Smooth muscle cell (in vitro differentiated cells): ENCODE results near the gene GLS. TPM values are rescaled to one million over a fixed set of nuclear protein-coding genes. Genes with fewer than 3 reads are reported as not detected.

Source experiments
- DNase-seq: peaks from one replicate; lab custom pipeline; 2025; ENCODE audit not compliant: unreplicated experiment; lab: John Stamatoyannopoulos, UW
- H2AFZ ChIP-seq: fragments of 200-600 bp; sonication (generic); 2 replicates; pipeline ENCODE4 v1.6.0; 2016; ENCODE audit warnings: antibody characterized with exemption, low read depth, mild to moderate bottlenecking
- H3F3A ChIP-seq: fragments of 200-600 bp; sonication (generic); 2 replicates; pipeline ENCODE4 v1.6.0; 2017; ENCODE audit warnings: antibody characterized with exemption, low read depth
- H3K27ac ChIP-seq: fragments of 200-600 bp; sonication (generic); 2 replicates; pipeline ENCODE4 v1.5.1; 2016; ENCODE audit warnings: low read depth, mild to moderate bottlenecking
- H3K27me3 ChIP-seq: fragments of 200-600 bp; sonication (generic); 2 replicates; pipeline ENCODE4 v1.6.1; 2016; ENCODE audit warnings: low read depth, mild to moderate bottlenecking
- H3K36me3 ChIP-seq: fragments of 200-600 bp; sonication (generic); 2 replicates; pipeline ENCODE4 v1.5.1; 2016; ENCODE audit warnings: low read depth
- H3K4me1 ChIP-seq: fragments of 200-600 bp; sonication (generic); 2 replicates; pipeline ENCODE4 v1.5.1; 2016; ENCODE audit warnings: low read depth
- H3K4me2 ChIP-seq: fragments of 200-600 bp; sonication (generic); 2 replicates; pipeline ENCODE4 v1.6.0; 2016; ENCODE audit warnings: mild to moderate bottlenecking
- H3K4me3 ChIP-seq: fragments of 200-600 bp; sonication (generic); 2 replicates; pipeline ENCODE4 v1.5.1; 2016; ENCODE audit warnings: mild to moderate bottlenecking
- H3K79me2 ChIP-seq: fragments of 200-600 bp; sonication (generic); 2 replicates; pipeline ENCODE4 v1.6.0; 2016; ENCODE audit warnings: low read depth, mild to moderate bottlenecking
- H3K9ac ChIP-seq: fragments of 200-600 bp; sonication (generic); 2 replicates; pipeline ENCODE4 v1.6.0; 2016; ENCODE audit warnings: low read depth
- H3K9me3 ChIP-seq: fragments of 200-600 bp; sonication (generic); replicated peaks from 2 replicates; pipeline ENCODE4 v1.5.1; 2016; ENCODE audit warnings: low read depth
- H4K20me1 ChIP-seq: fragments of 200-600 bp; sonication (generic); 2 replicates; pipeline ENCODE4 v1.6.0; 2016; ENCODE audit warnings: low read depth
- CTCF ChIP-seq: fragments of 200-600 bp; sonication (generic); IDR thresholded peaks from 2 replicates; pipeline ENCODE4 v1.5.1; 2017; ENCODE audit warnings: borderline replicate concordance, mild to moderate bottlenecking, antibody characterized with exemption; ENCODE audit not compliant: insufficient read depth, poor library complexity, severe bottlenecking
- WGBS: methylation state at CpG from one replicate; pipeline ENCODE4 v1.1.7; 2016; ENCODE audit warnings: low lambda C conversion rate; 5-methylcytosine and 5-hydroxymethylcytosine counted together
- polyA plus RNA-seq: library from polyadenylated mRNA; unstranded; fragments of >200 nt; fragmentation: Nextera tagmentation; extraction: Ambion mirVana; gene quantifications from 2 replicates; pipeline ENCODE4 v1.2.1, GENCODE V29; 2016
- total RNA-seq: library from RNA; depleted of rRNA; stranded (reverse); fragments of >200 nt; gene quantifications from 2 replicates; pipeline ENCODE4 v1.2.3, GENCODE V29; 2014

Gene GLS
- total and polyA plus RNA-seq, 2 experiments from 2014 or later = 76.2 to 454 TPM

DNA sequence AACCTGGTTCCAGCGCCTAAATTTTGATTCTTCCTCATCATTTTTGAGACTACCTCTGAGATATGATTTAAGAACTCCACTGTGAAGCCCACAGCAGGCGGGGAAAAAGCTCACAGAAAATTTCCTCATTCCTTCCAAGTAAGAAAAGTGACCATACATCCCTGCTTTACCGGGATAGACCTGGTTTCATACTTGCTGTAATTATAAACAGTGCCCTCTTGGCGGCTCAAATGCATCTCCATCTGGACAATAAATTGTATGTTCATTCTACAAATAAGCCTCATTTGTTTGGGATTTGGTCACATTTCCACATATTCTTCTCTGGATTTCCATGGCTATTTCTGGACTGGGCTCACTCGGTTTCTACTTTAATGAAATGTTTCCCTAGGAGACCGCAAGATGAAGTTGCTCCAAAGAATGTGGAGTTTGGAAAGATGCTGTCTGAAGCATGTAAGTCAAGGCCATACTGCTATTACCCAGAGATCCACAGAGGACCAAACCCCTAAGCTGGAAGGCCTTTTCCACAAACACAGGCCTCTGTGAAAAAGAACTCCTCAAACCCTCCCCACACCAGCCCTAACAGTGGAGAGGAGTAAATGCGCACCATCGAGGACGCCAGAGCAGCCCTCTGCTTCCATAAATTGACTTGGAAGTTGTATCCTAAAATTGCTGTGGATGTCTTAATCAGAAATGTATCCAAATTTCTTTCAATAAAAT is 119.5 kb downstream of the GLS start:
- Histone ChIP-seq H3K4me2 (no peak overlapping the region), H4K20me1 (no peaks in the 10 kb centered on the region), H3K9me3 (no peaks in the 10 kb centered on the region), H3K36me3 (peaks cover 53% of the 10 kb centered on the region), H3K9ac (no peak overlapping the region), H3K27me3 (no peaks in the 10 kb centered on the region), H3K4me1 (no peaks in the 10 kb centered on the region), H3K79me2 (no peaks in the 10 kb centered on the region), H3F3A (no peaks in the 10 kb centered on the region), H3K27ac (no peak overlapping the region), H3K4me3 (no peak overlapping the region), H2AFZ (no peak overlapping the region)
- no peak for DNase-seq
- WGBS = 95% methylated on average over 9 of the region's 9 CpGs
- TF ChIP-seq CTCF = no peak

DNA sequence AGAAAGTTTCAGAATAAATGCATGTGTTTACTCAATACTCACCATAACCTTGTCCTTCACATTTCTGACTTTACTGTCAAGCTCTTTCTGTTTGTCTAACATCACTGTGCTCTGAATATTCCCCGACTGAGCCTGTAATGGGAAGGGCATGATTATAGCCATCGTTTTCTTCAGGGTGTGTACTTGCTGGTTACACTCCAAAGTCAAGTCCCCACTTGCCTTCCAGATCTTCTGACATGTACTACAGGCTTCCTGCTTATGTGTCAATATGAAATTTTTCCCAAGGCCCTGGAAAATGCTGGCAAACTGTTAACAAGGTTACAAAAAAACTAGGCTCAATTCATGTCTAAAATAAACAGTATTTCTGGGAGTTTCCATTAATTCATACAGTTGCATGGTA is 120.4 kb downstream of the GLS start:
- Histone ChIP-seq H3K9ac (no peak overlapping the region), H3K4me3 (no peak overlapping the region), H3F3A (no peaks in the 10 kb centered on the region), H3K9me3 (no peaks in the 10 kb centered on the region), H3K79me2 (no peaks in the 10 kb centered on the region), H2AFZ (no peak overlapping the region), H3K4me2 (no peak overlapping the region), H3K4me1 (no peaks in the 10 kb centered on the region), H4K20me1 (no peaks in the 10 kb centered on the region), H3K27me3 (no peaks in the 10 kb centered on the region), H3K27ac (peak overlapping the region; percentile 2), H3K36me3 (peaks cover 55% of the 10 kb centered on the region)
- WGBS = 68% methylated on average over 2 of the region's 2 CpGs
- TF ChIP-seq CTCF = no peak
- no peak for DNase-seq

DNA sequence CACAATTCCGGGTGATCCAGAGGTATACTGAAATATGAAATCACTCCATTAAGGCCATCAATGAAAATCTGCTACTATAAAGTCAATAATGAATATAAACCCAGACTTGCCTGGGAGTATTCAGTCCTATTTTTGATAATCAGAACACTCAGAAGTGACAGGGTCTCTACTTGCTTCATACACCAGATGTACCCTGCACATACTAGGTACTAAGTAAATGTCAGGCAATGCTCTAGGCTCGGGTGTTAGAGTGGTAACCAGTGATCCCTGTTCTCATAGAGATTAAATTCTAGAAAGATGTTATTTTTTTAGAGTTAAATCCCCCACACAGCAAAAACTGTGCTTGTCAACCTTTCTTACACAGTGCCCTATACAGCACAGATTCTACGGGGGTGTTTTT is 121.0 kb downstream of the GLS start:
- Histone ChIP-seq H3K4me1 (no peaks in the 10 kb centered on the region), H3F3A (no peaks in the 10 kb centered on the region), H3K4me2 (no peak overlapping the region), H2AFZ (no peak overlapping the region), H4K20me1 (no peaks in the 10 kb centered on the region), H3K27ac (peak overlapping the region; percentile 2), H3K4me3 (no peak overlapping the region), H3K79me2 (no peaks in the 10 kb centered on the region), H3K36me3 (peaks cover 57% of the 10 kb centered on the region), H3K27me3 (no peaks in the 10 kb centered on the region), H3K9ac (no peak overlapping the region), H3K9me3 (no peaks in the 10 kb centered on the region)
- no peak for TF ChIP-seq CTCF
- DNase-seq = no peak
- WGBS = 99% methylated on average over 3 of the region's 3 CpGs
